Frontal cortex (tissue), 4 donors: ENCODE measurements around the gene UGT2B10. TPM values are rescaled to one million over a fixed set of nuclear protein-coding genes. Genes with fewer than 3 reads are reported as not detected.
A peak's percentile ranks its signal among the peaks of the same experiment; 100 is the strongest.

Experiments used
- DNase-seq, 2 donors: peaks; one replicate each; pipeline ENCODE4 v3.0.0; 2012; ENCODE audit warnings: low spot score in 2 of 2
- FAIRE-seq: peaks from 2 replicates; lab custom pipeline; 2012; peaks lifted over from hg19 to GRCh38; lab: Jason Lieb, UNC
- small RNA-seq: library from RNA; depleted of rRNA; stranded (forward); fragments of <200 nt; gene quantifications from one replicate; pipeline ENCODE3, GENCODE V24; 2014
- total RNA-seq: library from RNA; depleted of rRNA; stranded (reverse); fragments of >200 nt; gene quantifications from one replicate; pipeline ENCODE4 v1.2.3, GENCODE V29; 2014
- donor health status: control.
- donor health status: control.
- donor health status: control.

Gene UGT2B10
- total RNA-seq, 1 donor from 2014 or later: not detected

- no peak for DNase-seq
Observed at GRCh38 chr4:68865760-68866159, 50.0 kb downstream of the UGT2B10 start.

GRCh38 chr4:68869274-68869773 lies 53.5 kb downstream of the UGT2B10 start:
- FAIRE-seq (no peak), DNase-seq (no peak)

More at GRCh38 chr4:68865760-68866159, 50.0 kb downstream of the UGT2B10 start:
- no peak for FAIRE-seq

- no peak for DNase-seq
Observed at GRCh38 chr4:68871809-68872642, 56.2 kb downstream of the UGT2B10 start.

GRCh38 chr4:68872643-68873502 lies 57.1 kb downstream of the UGT2B10 start:
- FAIRE-seq (no peak), DNase-seq (no peak)

More at GRCh38 chr4:68871809-68872642, 56.2 kb downstream of the UGT2B10 start:
- no peak for FAIRE-seq

GRCh38 chr4:68874507-68874906 lies 58.7 kb downstream of the UGT2B10 start:
- no peak for FAIRE-seq
- no peak for DNase-seq

- DNase-seq (no peak), FAIRE-seq (no peak)
Observed at GRCh38 chr4:68877555-68877954, 61.8 kb downstream of the UGT2B10 start.

- DNase-seq: no peak
- FAIRE-seq: peak; percentile 17
Observed at GRCh38 chr4:68878048-68878447, 62.3 kb downstream of the UGT2B10 start.

Small RNAs within 50 kb of the gene (small RNA-seq; reads per million reads assigned to genes)
- gene AC021146.4 (not detected), gene AC021146.9 (not detected)

Other genes starting within 250 kb of the UGT2B10 start
- gene UGT2B17, start 239.7 kb upstream of the UGT2B10 start, total RNA-seq: not detected
- gene UGT2B15, start 145.3 kb upstream of the UGT2B10 start, total RNA-seq: not detected
- not detected for gene UGT2A3, start 135.8 kb downstream of the UGT2B10 start, total RNA-seq